ENCODE measurements around the gene PHYKPL.

PHYKPL gene

DNA sequence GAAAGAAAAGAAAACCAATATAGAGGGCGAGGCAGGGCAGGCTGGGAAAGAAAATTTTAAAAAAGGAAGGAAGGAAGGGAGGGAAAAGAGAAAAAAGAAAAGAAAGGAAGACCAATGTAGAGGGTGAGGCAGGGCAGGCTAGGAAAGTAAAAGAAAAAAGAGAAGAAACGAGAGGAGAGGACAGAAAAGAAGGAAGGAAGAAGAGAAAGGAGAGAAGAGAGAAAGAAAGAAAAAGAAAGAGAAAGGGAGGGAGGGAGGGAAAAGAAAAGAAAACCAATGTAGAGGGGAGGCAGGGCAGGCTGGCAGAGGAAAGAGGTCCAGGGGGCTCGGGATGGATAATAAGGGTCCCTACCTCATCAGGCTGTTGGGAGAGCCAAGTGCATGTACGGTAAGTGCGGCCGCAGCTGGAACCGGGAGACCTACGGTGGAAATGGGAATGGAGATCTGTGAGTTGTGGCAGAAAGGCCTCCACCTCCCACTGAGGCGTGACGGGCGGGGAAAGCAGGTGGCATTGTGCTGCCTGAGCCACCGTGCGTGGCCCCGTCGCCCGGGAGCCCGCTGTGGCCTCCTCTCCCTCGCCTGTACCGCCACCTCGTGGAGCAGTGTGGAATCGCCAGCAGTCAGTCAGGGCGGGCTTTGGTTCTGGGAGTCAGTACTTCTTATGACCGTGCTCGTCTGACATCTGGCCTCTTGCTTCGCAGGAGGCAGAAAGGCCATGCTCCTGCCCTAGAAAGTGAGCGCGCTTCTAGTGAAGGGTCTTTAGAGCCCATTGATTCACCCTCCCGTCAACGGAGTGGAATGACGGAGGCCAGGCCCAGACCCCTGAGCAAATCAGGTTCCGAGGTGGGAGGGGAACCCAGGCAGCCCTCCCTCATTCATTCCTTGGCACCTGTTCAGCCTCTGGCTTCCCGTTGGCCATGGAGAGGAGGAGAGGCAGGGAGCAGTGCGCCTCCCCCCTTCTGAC lies 68.5 kb downstream of the PHYKPL start:
- Histone ChIP-seq H3K4me3 (ENCODE audit: low read depth in 1 of 2, low read length in 2 of 2) (peak overlapping the region in 1 of 2 experiments; percentile 53; a peak in 2 of 4 replicates), H3K36me3 (ENCODE audit: insufficient read depth, low read length) (no peaks in the 10 kb centered on the region)
- ATAC-seq (ENCODE audit: insufficient read depth, low read depth), result peak; percentile 99

DNA sequence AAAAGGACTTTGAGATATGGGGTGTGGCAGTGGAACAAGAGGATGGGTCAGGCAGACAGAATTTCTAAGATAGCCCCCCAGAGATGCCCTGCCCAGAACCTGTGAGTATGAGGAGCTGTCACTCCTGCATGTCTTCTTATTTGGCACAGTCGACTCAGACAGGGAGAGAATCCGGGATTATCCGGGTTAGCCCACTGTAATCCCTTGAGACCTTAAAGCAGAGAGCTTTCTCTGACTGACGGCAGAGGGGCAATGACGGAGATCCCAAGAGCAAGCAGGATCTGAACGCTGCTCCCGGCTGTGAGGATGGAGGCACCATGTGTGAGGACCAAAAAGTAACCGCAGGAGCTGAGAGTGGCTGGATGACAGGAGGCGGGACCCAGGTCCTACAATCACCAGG lies 70.1 kb downstream of the PHYKPL start:
- ATAC-seq (ENCODE audit: insufficient read depth, low read depth) (no peak), DNase-seq (no peak)
- H3K4me1 ChIP-seq (ENCODE audit: insufficient read depth, low read length), result peaks cover 10% of the 10 kb centered on the region
- no peak overlapping the region for H3K9ac ChIP-seq (ENCODE audit: low read depth, low read length)
- no peak overlapping the region for H3K4me2 ChIP-seq (ENCODE audit: insufficient read depth, low read length)
- peaks cover 6% of the 10 kb centered on the region for H3K27me3 ChIP-seq (ENCODE audit: insufficient read depth, low read length, poor library complexity)
- no peak overlapping the region for H3K27ac ChIP-seq (ENCODE audit: low read length)
- H4K20me1 ChIP-seq (ENCODE audit: insufficient read depth, low read length), result no peaks in the 10 kb centered on the region
- H3K4me3 ChIP-seq (ENCODE audit: low read depth in 1 of 2, low read length in 2 of 2), result no peak overlapping the region
- no peak for TF ChIP-seq EZH2 (IDR thresholded peaks at IDR 0.05; ENCODE audit: borderline replicate concordance, low read depth, low read length, severe bottlenecking)
- TF ChIP-seq, protein P1, sequence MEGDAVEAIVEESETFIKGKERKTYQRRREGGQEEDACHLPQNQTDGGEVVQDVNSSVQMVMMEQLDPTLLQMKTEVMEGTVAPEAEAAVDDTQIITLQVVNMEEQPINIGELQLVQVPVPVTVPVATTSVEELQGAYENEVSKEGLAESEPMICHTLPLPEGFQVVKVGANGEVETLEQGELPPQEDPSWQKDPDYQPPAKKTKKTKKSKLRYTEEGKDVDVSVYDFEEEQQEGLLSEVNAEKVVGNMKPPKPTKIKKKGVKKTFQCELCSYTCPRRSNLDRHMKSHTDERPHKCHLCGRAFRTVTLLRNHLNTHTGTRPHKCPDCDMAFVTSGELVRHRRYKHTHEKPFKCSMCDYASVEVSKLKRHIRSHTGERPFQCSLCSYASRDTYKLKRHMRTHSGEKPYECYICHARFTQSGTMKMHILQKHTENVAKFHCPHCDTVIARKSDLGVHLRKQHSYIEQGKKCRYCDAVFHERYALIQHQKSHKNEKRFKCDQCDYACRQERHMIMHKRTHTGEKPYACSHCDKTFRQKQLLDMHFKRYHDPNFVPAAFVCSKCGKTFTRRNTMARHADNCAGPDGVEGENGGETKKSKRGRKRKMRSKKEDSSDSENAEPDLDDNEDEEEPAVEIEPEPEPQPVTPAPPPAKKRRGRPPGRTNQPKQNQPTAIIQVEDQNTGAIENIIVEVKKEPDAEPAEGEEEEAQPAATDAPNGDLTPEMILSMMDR (IDR thresholded peaks at IDR 0.05; ENCODE audit: borderline replicate concordance, extremely low read depth, low read length, poor library complexity, severe bottlenecking), result no peak
- no peaks in the 10 kb centered on the region for H3K36me3 ChIP-seq (ENCODE audit: insufficient read depth, low read length)
- no peak overlapping the region for H2AFZ ChIP-seq (ENCODE audit: low read depth, low read length)
- H3K9me3 ChIP-seq (ENCODE audit: insufficient read depth, low read length, severe bottlenecking), result no peaks in the 10 kb centered on the region
- no peaks in the 10 kb centered on the region for H3K79me2 ChIP-seq (ENCODE audit: insufficient read depth, low read length)

More for the DNA sequence above, 68.5 kb downstream of the PHYKPL start:
- DNase-seq, result peak; percentile 86
- H2AFZ ChIP-seq (ENCODE audit: low read depth, low read length), result peak overlapping the region; percentile 86
- H3K9me3 ChIP-seq (ENCODE audit: insufficient read depth, low read length, severe bottlenecking), result no peaks in the 10 kb centered on the region
- H3K27ac ChIP-seq (ENCODE audit: low read length), result no peak overlapping the region
- no peak for TF ChIP-seq EZH2 (IDR thresholded peaks at IDR 0.05; ENCODE audit: borderline replicate concordance, low read depth, low read length, severe bottlenecking)
- TF ChIP-seq, protein P1 (IDR thresholded peaks at IDR 0.05; ENCODE audit: borderline replicate concordance, extremely low read depth, low read length, poor library complexity, severe bottlenecking), result peak; percentile 100
- H3K27me3 ChIP-seq (ENCODE audit: insufficient read depth, low read length, poor library complexity), result peaks cover 6% of the 10 kb centered on the region
- peak overlapping the region; percentile 93 for H3K4me2 ChIP-seq (ENCODE audit: insufficient read depth, low read length)
- H3K9ac ChIP-seq (ENCODE audit: low read depth, low read length), result peak overlapping the region; percentile 31; the same call in 1 of the 2 replicates
- H4K20me1 ChIP-seq (ENCODE audit: insufficient read depth, low read length), result no peaks in the 10 kb centered on the region
- peaks cover 10% of the 10 kb centered on the region for H3K4me1 ChIP-seq (ENCODE audit: insufficient read depth, low read length)
- no peaks in the 10 kb centered on the region for H3K79me2 ChIP-seq (ENCODE audit: insufficient read depth, low read length)

DNA sequence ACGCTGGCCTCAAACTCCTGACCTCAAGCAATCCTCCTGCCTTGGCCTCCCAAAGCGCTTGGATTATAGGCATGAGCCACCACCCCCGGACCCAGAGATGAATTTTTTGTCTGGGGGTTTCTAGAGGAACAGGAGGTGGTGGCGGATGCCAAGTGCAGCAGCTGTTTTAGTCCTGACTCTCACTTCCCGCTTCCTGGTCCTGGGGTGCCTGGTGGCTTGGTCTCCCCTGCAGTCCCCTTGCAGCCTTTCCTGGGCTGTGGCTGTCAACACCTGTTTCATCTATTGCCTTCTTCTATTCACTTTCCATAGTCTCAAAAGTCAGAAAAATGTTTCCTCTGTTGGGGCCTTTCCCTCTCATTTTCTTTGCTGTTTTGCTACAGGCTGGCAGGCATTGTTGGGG lies 72.4 kb downstream of the PHYKPL start:
- H2AFZ ChIP-seq (ENCODE audit: low read depth, low read length), result no peak overlapping the region
- peaks cover 6% of the 10 kb centered on the region for H3K27me3 ChIP-seq (ENCODE audit: insufficient read depth, low read length, poor library complexity)
- H3K9ac ChIP-seq (ENCODE audit: low read depth, low read length), result no peak overlapping the region
- no peaks in the 10 kb centered on the region for H3K79me2 ChIP-seq (ENCODE audit: insufficient read depth, low read length)
- DNase-seq (no peak), ATAC-seq (ENCODE audit: insufficient read depth, low read depth) (no peak)
- H3K9me3 ChIP-seq (ENCODE audit: insufficient read depth, low read length, severe bottlenecking), result no peaks in the 10 kb centered on the region
- no peaks in the 10 kb centered on the region for H3K36me3 ChIP-seq (ENCODE audit: insufficient read depth, low read length)
- H3K4me2 ChIP-seq (ENCODE audit: insufficient read depth, low read length), result no peak overlapping the region
- peaks cover 10% of the 10 kb centered on the region for H3K4me1 ChIP-seq (ENCODE audit: insufficient read depth, low read length)
- H3K27ac ChIP-seq (ENCODE audit: low read length), result no peak overlapping the region
- no peak overlapping the region for H3K4me3 ChIP-seq (ENCODE audit: low read depth in 1 of 2, low read length in 2 of 2)
- H4K20me1 ChIP-seq (ENCODE audit: insufficient read depth, low read length), result no peaks in the 10 kb centered on the region
- no peak for TF ChIP-seq EZH2 (IDR thresholded peaks at IDR 0.05; ENCODE audit: borderline replicate concordance, low read depth, low read length, severe bottlenecking)
- TF ChIP-seq, protein P1 (IDR thresholded peaks at IDR 0.05; ENCODE audit: borderline replicate concordance, extremely low read depth, low read length, poor library complexity, severe bottlenecking), result no peak
